Activated CD4-positive, alpha-beta memory T cell treated with anti-CD3 and anti-CD28 coated beads, Interleukin-2, amount 10 ng/mL, durations not matched to agents 7 days and 5 days (primary cell): ENCODE results near the gene ELMO1. TPM values are rescaled to one million over a fixed set of nuclear protein-coding genes. Genes with fewer than 3 reads are reported as not detected.

Source experiments
- CTCF ChIA-PET: fragments of 350-600 bp; sonication (Branson Sonifier 250); formaldehyde crosslinking; loops from one replicate; lab custom pipeline; 2021; ENCODE audit warnings: antibody characterized with exemption, inconsistent platforms; lab: Charles Lee
- POLR2A ChIA-PET: fragments of 350-600 bp; sonication (Branson Sonifier 250); formaldehyde crosslinking; loops from one replicate; lab custom pipeline; 2021; ENCODE audit warnings: antibody characterized with exemption; lab: Charles Lee
- DNase-seq: peaks from one replicate; pipeline ENCODE4 v3.0.0-alpha.2; 2020
- H3K27ac Mint-ChIP-seq: one replicate; pipeline ENCODE4 v1.8.0; 2021; ENCODE audit warnings: mild to moderate bottlenecking, mixed read lengths
- H3K27me3 Mint-ChIP-seq: one replicate; pipeline ENCODE4 v1.8.0; 2021; ENCODE audit warnings: mixed read lengths
- H3K36me3 Mint-ChIP-seq: one replicate; pipeline ENCODE4 v1.8.0; 2021; ENCODE audit warnings: low read depth, mixed read lengths
- H3K4me1 Mint-ChIP-seq: one replicate; pipeline ENCODE4 v1.8.0; 2021; ENCODE audit warnings: mixed read lengths
- H3K4me3 Mint-ChIP-seq: one replicate; pipeline ENCODE4 v1.8.0; 2021; ENCODE audit warnings: mild to moderate bottlenecking, mixed read lengths
- H3K9me3 Mint-ChIP-seq: one replicate; pipeline ENCODE4 v1.8.0; 2021; ENCODE audit warnings: mixed read lengths
- total RNA-seq, 2 experiments: library from RNA; stranded (reverse); gene quantifications; one replicate each; pipeline ENCODE4 v1.2.3, GENCODE V29; 2021

The ELMO1 gene
- total RNA-seq, 2 experiments from 2014 or later, result 100 to 102 TPM

DNA sequence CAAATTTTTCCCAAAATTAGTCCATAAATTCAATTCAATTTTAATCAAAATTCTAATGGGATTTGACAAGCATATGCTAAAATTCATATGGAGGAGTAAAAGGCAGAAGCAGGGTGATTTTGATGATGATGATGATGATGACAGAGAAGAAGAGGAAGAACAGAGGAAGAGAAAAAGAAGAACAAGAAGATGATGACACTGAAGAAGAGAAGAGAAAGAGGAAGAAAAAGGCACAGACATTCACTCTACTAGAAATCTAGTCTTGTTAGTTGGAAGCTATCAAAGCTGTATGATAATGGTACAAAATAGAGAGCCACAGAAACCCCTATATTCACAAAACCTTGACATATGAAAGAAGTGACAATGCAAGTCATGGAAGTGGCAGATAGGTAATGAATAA, 157.9 kb downstream of the ELMO1 start:
- H3K36me3 Mint-ChIP-seq, result peaks cover 8% of the 10 kb centered on the region
- POLR2A ChIA-PET, result no interaction called here
- H3K27me3 Mint-ChIP-seq, result no peaks in the 10 kb centered on the region
- no peaks in the 10 kb centered on the region for H3K9me3 Mint-ChIP-seq
- no peak overlapping the region for H3K27ac Mint-ChIP-seq
- CTCF ChIA-PET, result interaction anchor here (1.1 to 1.6 kb wide), 2 partner anchors 19 to 63 kb away, joined by 4 to 6 read pairs; no protein-coding TSS in a partner anchor
- no peak for DNase-seq
- peaks cover 20% of the 10 kb centered on the region for H3K4me1 Mint-ChIP-seq
- no peak overlapping the region for H3K4me3 Mint-ChIP-seq

DNA sequence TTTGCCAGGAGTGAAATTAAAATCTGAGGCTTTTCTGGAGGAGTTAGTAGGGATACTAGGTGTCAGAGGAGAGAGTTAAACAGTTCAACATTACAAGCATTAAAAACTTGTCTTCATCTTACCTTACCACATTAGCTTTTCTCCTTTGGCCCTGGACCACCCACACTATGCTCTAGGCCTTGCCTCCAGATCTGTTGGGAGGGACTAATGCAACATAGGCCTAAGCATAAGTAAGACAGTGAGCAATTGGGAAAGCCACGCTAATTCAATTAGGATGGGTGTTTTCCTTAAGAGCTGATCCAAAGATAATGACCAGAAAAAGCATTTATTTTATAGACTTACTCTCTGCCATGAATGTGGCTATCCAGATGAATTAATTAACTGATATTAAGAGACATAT, 158.9 kb downstream of the ELMO1 start:
- H3K36me3 Mint-ChIP-seq, result peaks cover 8% of the 10 kb centered on the region
- no peak overlapping the region for H3K4me3 Mint-ChIP-seq
- H3K9me3 Mint-ChIP-seq, result no peaks in the 10 kb centered on the region
- POLR2A ChIA-PET, result no interaction called here
- peaks cover 29% of the 10 kb centered on the region for H3K4me1 Mint-ChIP-seq
- no peak for DNase-seq
- H3K27ac Mint-ChIP-seq, result no peak overlapping the region
- CTCF ChIA-PET, result interaction anchor here (0.6 to 1.6 kb wide), 3 partner anchors 18 to 64 kb away, joined by 3 to 6 read pairs (median 4); no protein-coding TSS in a partner anchor
- H3K27me3 Mint-ChIP-seq, result no peaks in the 10 kb centered on the region

GRCh38 chr7:37289367-37289766, 159.3 kb downstream of the ELMO1 start:
- ChIA-PET CTCF (interaction anchor here (1.6 kb wide), 1 partner anchor 64 kb away, joined by 6 read pairs; no protein-coding TSS in a partner anchor), POLR2A (no interaction called here)
- H3K4me3 Mint-ChIP-seq, result no peak overlapping the region
- DNase-seq, result no peak
- H3K36me3 Mint-ChIP-seq, result peaks cover 8% of the 10 kb centered on the region
- H3K4me1 Mint-ChIP-seq, result peaks cover 32% of the 10 kb centered on the region
- H3K27me3 Mint-ChIP-seq, result no peaks in the 10 kb centered on the region
- H3K9me3 Mint-ChIP-seq, result no peaks in the 10 kb centered on the region
- H3K27ac Mint-ChIP-seq, result no peak overlapping the region

DNA sequence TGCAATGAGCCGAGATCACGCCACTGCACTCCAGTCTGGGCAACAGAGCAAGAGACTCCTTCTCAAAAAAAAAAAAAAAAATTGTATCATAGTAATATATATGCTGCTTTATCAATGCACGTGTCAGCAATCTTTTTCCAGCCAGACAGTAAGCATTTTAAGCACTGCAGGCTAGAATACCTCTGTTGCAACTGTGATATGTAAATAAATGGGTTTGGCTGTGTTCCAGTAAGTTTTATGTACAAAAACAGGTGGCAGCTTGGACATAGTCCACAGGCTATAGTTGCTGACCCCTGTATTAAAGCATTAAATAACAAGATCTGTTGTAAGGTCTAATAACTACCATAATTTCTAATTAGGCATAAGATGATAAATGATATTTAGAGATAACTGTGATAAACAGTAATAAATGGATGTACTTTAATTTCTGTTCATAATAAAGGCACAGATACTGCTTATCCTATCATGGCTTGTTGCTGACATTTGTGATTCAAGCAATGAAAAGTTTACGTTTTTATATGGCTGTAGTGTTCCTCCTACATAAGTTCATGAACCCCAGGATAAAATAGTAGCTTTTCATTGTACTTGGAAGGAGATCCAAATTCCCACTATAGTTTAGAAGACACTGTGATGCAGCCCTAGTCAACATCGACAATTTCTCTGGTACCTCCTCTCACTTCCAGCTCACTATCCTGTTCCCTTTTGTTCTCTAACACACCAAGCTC, 161.4 kb downstream of the ELMO1 start:
- H3K27me3 Mint-ChIP-seq, result no peaks in the 10 kb centered on the region
- peaks cover 37% of the 10 kb centered on the region for H3K4me1 Mint-ChIP-seq
- H3K27ac Mint-ChIP-seq, result no peak overlapping the region
- H3K36me3 Mint-ChIP-seq, result peaks cover 9% of the 10 kb centered on the region
- ChIA-PET CTCF (interaction anchor here (0.8 to 1.2 kb wide), 3 partner anchors 8 to 208 kb away, joined by 3 to 4 read pairs (median 3); no protein-coding TSS in a partner anchor), POLR2A (interaction anchor here (0.6 kb wide), 1 partner anchor 22 kb away, joined by 4 read pairs; no protein-coding TSS in a partner anchor)
- H3K9me3 Mint-ChIP-seq, result no peaks in the 10 kb centered on the region
- H3K4me3 Mint-ChIP-seq, result no peak overlapping the region
- DNase-seq, result no peak

DNA sequence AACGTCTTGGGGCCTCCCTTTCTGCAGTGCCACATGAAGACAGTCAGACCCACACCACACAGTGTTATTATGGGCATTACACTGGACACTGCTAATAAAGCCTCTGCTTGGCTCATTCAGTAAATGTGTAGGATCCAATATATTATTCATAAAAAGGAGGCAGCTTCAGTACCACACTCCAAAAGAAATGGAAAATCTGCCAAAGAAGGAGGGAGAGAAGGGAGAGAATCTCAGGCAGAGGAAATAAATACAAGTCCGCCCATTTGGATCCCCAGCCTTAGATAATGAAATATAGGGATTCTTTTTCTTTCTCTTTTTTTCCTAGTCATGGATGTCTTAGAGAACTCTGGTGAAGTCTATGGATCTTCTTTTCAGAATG, 162.2 kb downstream of the ELMO1 start:
- ChIA-PET CTCF (interaction anchor here (0.7 to 3.4 kb wide), 6 partner anchors 9 to 209 kb away, joined by 3 to 20 read pairs (median 7); no protein-coding TSS in a partner anchor), POLR2A (interaction anchor here (0.9 to 2.5 kb wide), 2 partner anchors 16 to 162 kb away, joined by 3 to 11 read pairs; partner anchors contain the start of gene ELMO1)
- Mint-ChIP-seq H3K27me3 (no peaks in the 10 kb centered on the region), H3K4me1 (peaks cover 37% of the 10 kb centered on the region), H3K36me3 (peaks cover 13% of the 10 kb centered on the region), H3K9me3 (no peaks in the 10 kb centered on the region), H3K27ac (no peak overlapping the region), H3K4me3 (no peak overlapping the region)
- DNase-seq, result no peak

DNA sequence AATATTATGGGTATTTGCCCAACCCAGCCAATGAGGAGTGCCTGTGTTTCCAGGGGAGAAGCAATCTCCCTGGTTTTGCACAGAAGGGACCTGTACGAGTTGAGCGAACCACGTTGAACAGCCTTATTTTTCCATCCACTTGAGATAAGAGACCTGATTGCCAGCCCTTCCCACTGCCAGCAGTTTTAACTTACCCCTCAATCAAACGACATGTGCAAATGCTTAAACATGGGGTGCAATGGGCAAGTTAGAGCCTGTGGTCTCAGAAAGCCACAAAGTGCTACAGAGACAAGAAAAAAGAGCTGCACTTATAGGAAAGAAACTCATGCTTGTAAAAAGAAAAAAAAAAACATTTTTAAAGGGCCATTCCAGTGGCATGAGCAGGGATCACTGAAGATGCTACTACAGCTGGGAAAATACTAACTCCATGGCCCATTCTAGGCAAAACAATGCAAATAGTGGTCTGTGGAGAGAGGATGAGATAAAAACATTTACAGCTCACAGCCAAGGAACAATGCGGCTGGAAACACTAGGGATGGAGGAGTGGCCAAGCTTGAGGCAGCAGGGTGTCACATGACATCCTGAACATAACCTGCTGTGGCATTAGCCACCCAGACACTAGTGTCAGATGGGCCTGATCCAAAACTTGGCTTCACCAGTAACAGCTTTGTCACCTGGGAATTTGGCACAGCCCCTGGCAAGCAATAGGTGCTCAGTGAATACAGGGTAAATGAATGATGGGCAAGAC, 162.8 kb downstream of the ELMO1 start:
- no peaks in the 10 kb centered on the region for H3K9me3 Mint-ChIP-seq

GRCh38 chr7:37284805-37285231, 163.8 kb downstream of the ELMO1 start:
- Mint-ChIP-seq H3K36me3 (peaks cover 18% of the 10 kb centered on the region), H3K27ac (no peak overlapping the region), H3K9me3 (no peaks in the 10 kb centered on the region), H3K4me3 (no peak overlapping the region), H3K27me3 (no peaks in the 10 kb centered on the region), H3K4me1 (peaks cover 37% of the 10 kb centered on the region)
- DNase-seq, result peak; percentile 42
- CTCF ChIA-PET, result interaction anchor here (0.6 to 3.4 kb wide), 26 partner anchors 9 to 697 kb away, joined by 3 to 26 read pairs (median 4); partner anchors contain the start of gene ELMO1
- POLR2A ChIA-PET, result interaction anchor here (1.0 to 2.5 kb wide), 3 partner anchors 21 to 164 kb away, joined by 3 to 11 read pairs (median 3); partner anchors contain the start of gene ELMO1

More for the DNA sequence above, 162.8 kb downstream of the ELMO1 start:
- H3K36me3 Mint-ChIP-seq, result peaks cover 12% of the 10 kb centered on the region
- no peak overlapping the region for H3K4me3 Mint-ChIP-seq
- H3K27me3 Mint-ChIP-seq, result no peaks in the 10 kb centered on the region
- peaks cover 37% of the 10 kb centered on the region for H3K4me1 Mint-ChIP-seq
- no peak for DNase-seq
- CTCF ChIA-PET, result interaction anchor here (0.7 to 3.4 kb wide), 13 partner anchors 10 to 224 kb away, joined by 3 to 26 read pairs (median 5); no protein-coding TSS in a partner anchor
- POLR2A ChIA-PET, result interaction anchor here (0.9 to 2.5 kb wide), 3 partner anchors 16 to 163 kb away, joined by 3 to 11 read pairs (median 3); partner anchors contain the start of gene ELMO1
- peak overlapping the region; percentile 40 for H3K27ac Mint-ChIP-seq

DNA sequence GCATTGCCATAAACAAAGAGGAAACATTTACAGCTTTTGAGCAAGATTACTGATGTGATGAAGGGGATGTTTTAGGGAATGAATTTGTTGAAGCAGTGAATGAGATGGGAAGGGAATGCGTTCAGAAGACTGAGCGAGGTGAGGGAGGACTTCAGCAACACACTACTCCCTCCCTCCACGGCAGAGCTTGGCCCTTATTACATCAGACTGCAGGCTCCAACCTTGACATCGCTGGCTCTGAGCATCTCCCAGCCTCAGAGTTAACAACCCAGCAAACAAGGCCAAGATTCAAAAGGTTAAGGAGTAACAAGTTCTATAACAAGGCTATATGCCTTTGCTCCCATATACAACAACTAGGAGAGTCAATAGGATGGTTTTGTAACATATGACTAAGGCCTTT, 164.4 kb downstream of the ELMO1 start:
- H3K36me3 Mint-ChIP-seq, result peaks cover 22% of the 10 kb centered on the region
- CTCF ChIA-PET, result interaction anchor here (0.6 to 3.4 kb wide), 26 partner anchors 9 to 697 kb away, joined by 3 to 26 read pairs (median 4); partner anchors contain the start of gene ELMO1

GRCh38 chr7:37283716-37284115, 164.9 kb downstream of the ELMO1 start:
- Mint-ChIP-seq H3K27me3 (no peaks in the 10 kb centered on the region), H3K36me3 (peaks cover 23% of the 10 kb centered on the region), H3K9me3 (no peaks in the 10 kb centered on the region), H3K27ac (no peak overlapping the region), H3K4me3 (no peak overlapping the region), H3K4me1 (peaks cover 36% of the 10 kb centered on the region)
- POLR2A ChIA-PET, result no interaction called here
- no peak for DNase-seq
- CTCF ChIA-PET, result interaction anchor here (1.5 to 3.4 kb wide), 6 partner anchors 10 to 158 kb away, joined by 3 to 26 read pairs (median 4); no protein-coding TSS in a partner anchor

More for the DNA sequence above, 164.4 kb downstream of the ELMO1 start:
- H3K4me3 Mint-ChIP-seq, result no peak overlapping the region
- H3K27me3 Mint-ChIP-seq, result no peaks in the 10 kb centered on the region
- H3K9me3 Mint-ChIP-seq, result no peaks in the 10 kb centered on the region
- no peak overlapping the region for H3K27ac Mint-ChIP-seq
- no peak for DNase-seq
- peaks cover 37% of the 10 kb centered on the region for H3K4me1 Mint-ChIP-seq
- POLR2A ChIA-PET, result interaction anchor here (1.0 to 2.5 kb wide), 3 partner anchors 22 to 165 kb away, joined by 3 to 11 read pairs (median 3); partner anchors contain the start of gene ELMO1

- H3K4me1 Mint-ChIP-seq, result peaks cover 34% of the 10 kb centered on the region
These were observed 165.7 kb downstream of the ELMO1 start for GRCh38 chr7:37282927-37283326.

DNA sequence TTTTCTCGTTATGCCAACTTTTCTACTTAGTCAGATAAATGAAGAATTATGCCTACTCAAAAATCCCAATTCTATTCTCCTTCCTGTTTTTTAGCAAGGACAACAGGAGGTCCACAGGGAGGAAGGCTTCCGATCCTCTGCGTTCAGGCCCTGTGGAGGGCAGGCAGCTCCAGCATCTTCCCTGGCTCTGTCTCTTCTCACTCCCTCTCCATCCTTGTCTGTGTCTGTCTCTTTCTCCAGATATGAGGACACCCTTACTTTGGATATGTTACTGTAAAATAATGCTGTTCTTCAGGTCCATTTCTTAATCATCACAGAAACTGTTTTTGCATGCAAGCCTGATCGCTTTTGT, 166.6 kb downstream of the ELMO1 start:
- ChIA-PET POLR2A (no interaction called here), CTCF (no interaction called here)
- DNase-seq, result no peak
- H3K9me3 Mint-ChIP-seq, result no peaks in the 10 kb centered on the region
- no peaks in the 10 kb centered on the region for H3K27me3 Mint-ChIP-seq
- peaks cover 26% of the 10 kb centered on the region for H3K4me1 Mint-ChIP-seq
- H3K36me3 Mint-ChIP-seq, result peaks cover 25% of the 10 kb centered on the region
- no peak overlapping the region for H3K27ac Mint-ChIP-seq
- H3K4me3 Mint-ChIP-seq, result no peak overlapping the region

More at GRCh38 chr7:37282927-37283326, 165.7 kb downstream of the ELMO1 start:
- Mint-ChIP-seq H3K9me3 (no peaks in the 10 kb centered on the region), H3K27ac (no peak overlapping the region), H3K27me3 (no peaks in the 10 kb centered on the region), H3K36me3 (peaks cover 25% of the 10 kb centered on the region), H3K4me3 (no peak overlapping the region)
- no peak for DNase-seq
- ChIA-PET CTCF (interaction anchor here (1.5 to 3.4 kb wide), 3 partner anchors 9 to 70 kb away, joined by 3 to 26 read pairs (median 20); no protein-coding TSS in a partner anchor), POLR2A (no interaction called here)

- Mint-ChIP-seq H3K36me3 (peaks cover 25% of the 10 kb centered on the region), H3K4me3 (no peak overlapping the region), H3K27me3 (no peaks in the 10 kb centered on the region), H3K9me3 (no peaks in the 10 kb centered on the region), H3K27ac (no peak overlapping the region), H3K4me1 (peaks cover 25% of the 10 kb centered on the region)
- CTCF ChIA-PET, result no interaction called here
- no peak for DNase-seq
- POLR2A ChIA-PET, result no interaction called here
These were observed 167.1 kb downstream of the ELMO1 start for GRCh38 chr7:37281368-37282092.
